D721Med (cell line): ENCODE data around the gene MRPS34.
"Not testable (repeated sequence)": the region's sequence is repeated elsewhere in the genome, so short reads cannot be mapped to it uniquely, and the experiment has no call there.

ENCODE experiments used
- DNase-seq: peaks from one replicate; pipeline ENCODE4 v3.0.0; 2011; ENCODE audit warnings: low spot score; ENCODE audit not compliant: insufficient read length
- FAIRE-seq: peaks from 2 replicates; lab custom pipeline; 2011; peaks lifted over from hg19 to GRCh38; lab: Jason Lieb, UNC
- CTCF ChIP-seq: IDR thresholded peaks from 2 replicates; pipeline ENCODE4 v1.5.1; 2012; ENCODE audit warnings: mild to moderate bottlenecking, control low read depth; ENCODE audit not compliant: insufficient read depth; ENCODE audit errors: missing control alignments

The MRPS34 gene

GRCh38 chr16:1740781-1741490 is 32.0 kb downstream of the MRPS34 start:
- FAIRE-seq: no peak
- DNase-seq: no peak
- no peak for TF ChIP-seq CTCF

GRCh38 chr16:1740234-1740633 is 32.7 kb downstream of the MRPS34 start:
- no peak for DNase-seq
- no peak for FAIRE-seq
- no peak for TF ChIP-seq CTCF

DNA sequence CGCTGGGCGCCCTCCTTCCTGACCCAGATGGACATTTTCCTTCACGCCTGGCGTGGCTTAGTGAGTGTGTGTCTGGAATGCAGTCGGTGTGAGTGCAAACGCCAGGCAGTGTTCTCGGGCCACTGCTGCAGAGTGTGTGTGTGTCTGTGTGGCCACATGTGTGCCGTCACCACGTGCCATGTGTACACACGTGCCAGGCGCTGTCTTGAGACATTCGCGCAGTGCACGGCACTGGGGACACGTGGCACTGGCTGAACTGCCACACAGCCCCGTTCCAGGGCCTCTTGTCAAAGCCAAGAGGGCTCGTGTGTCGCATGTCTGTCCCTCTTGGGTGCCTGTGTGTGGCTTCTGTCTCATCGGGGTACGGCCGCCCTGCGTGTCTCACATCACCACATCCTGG is 38.1 kb downstream of the MRPS34 start:
- FAIRE-seq (no peak), DNase-seq (no peak)
- TF ChIP-seq CTCF: no peak

DNA sequence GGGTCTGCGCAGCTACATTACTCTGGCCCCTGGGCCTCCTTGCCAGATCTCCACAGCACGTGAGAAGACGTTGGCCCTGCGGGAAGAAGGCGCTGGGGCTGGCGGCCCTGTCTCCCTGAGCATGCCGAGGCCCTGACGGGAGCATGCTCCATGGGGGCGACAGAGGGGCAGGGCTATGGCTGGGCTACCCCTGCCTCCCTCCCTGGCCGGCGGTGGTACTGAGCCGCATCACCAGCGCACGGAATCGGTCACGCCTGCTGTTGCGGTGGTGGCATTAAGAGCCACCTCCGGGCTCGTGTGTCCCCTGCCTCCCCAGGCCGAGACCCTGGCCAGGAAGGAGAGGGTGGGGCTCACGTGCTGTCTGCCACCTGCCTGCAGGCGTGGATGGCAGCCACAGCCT is 38.8 kb downstream of the MRPS34 start:
- no peak for FAIRE-seq
- no peak for DNase-seq
- TF ChIP-seq CTCF: no peak

- not testable (repeated sequence) for FAIRE-seq, DNase-seq
Observed at GRCh38 chr16:1732551-1732987, 40.4 kb downstream of the MRPS34 start.

DNA sequence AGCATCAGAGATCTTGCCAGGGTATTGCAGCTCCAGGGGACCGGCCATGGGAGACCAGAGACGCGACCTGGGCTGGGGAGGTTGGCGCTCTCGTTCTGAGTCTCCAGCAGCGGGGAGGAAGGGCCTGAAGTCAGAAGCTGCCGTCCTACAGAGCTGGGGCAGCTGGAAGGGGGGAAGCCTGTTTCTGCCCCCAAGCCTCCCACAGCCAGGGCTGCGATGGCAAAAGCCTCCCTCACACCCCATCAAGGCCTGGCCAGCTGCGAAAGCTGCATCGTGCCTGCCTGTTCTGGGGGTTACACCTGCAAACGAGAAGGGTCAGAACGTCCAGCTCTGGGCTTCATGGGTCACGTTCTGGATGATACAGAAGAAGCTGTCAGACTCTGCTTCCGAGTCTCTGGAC is 40.9 kb downstream of the MRPS34 start:
- FAIRE-seq: no peak
- no peak for DNase-seq
- TF ChIP-seq CTCF: no peak

- no peak for TF ChIP-seq CTCF
- DNase-seq (no peak), FAIRE-seq (no peak)
Observed at GRCh38 chr16:1731603-1732002, 41.3 kb downstream of the MRPS34 start.
